OCI-LY3 (cell line): ENCODE measurements around the gene TGM1.

Experiments
- H2AFZ ChIP-seq: fragments of 200-600, 300-600 bp; shearing (Covaris generic); 2 replicates; pipeline ENCODE4 v1.6.0; 2014; ENCODE audit warnings: antibody characterized with exemption, low read depth, low read length
- H3K27ac ChIP-seq: fragments of 200-600, 300-600 bp; sonication (generic); 2 replicates; pipeline ENCODE4 v1.5.1; 2014; ENCODE audit warnings: mild to moderate bottlenecking, low read length, moderate library complexity, mixed read lengths
- H3K27me3 ChIP-seq: fragments of 200-600, 300-600 bp; sonication (generic); 2 replicates; pipeline ENCODE4 v1.6.1; 2014; ENCODE audit warnings: low read depth, low read length, mixed read lengths
- H3K36me3 ChIP-seq: fragments of 200-600, 300-600 bp; sonication (generic); replicated peaks from 2 replicates; pipeline ENCODE3; 2014; ENCODE audit warnings: low read depth, low read length, mixed read lengths
- H3K4me1 ChIP-seq: fragments of 300-600, 200-600 bp; sonication (generic); 2 replicates; pipeline ENCODE4 v1.6.1; 2014; ENCODE audit warnings: low read length, mixed read lengths
- H3K4me2 ChIP-seq: fragments of 200-600, 300-600 bp; sonication (generic); 2 replicates; pipeline ENCODE4 v1.6.1; 2014; ENCODE audit warnings: low read length, mixed read lengths
- H3K4me3 ChIP-seq: fragments of 300-600, 200-600 bp; sonication (generic); 2 replicates; pipeline ENCODE4 v1.5.1; 2014; ENCODE audit warnings: antibody characterized with exemption, mild to moderate bottlenecking, low read length, moderate library complexity
- H3K79me2 ChIP-seq: fragments of 300-600, 200-600 bp; shearing (Covaris generic); 2 replicates; pipeline ENCODE4 v1.6.1; 2014; ENCODE audit warnings: mild to moderate bottlenecking, low read length, mixed read lengths
- H3K9ac ChIP-seq: fragments of 300-600, 200-600 bp; shearing (Covaris generic); 2 replicates; pipeline ENCODE4 v1.6.0; 2014; ENCODE audit warnings: mild to moderate bottlenecking, low read length, moderate library complexity
- H3K9me3 ChIP-seq: fragments of 200-600, 300-600 bp; shearing (Covaris generic); 2 replicates; pipeline ENCODE4 v1.6.1; 2014; ENCODE audit warnings: low read length, mixed read lengths; ENCODE audit not compliant: insufficient read depth
- H4K20me1 ChIP-seq: fragments of 200-600, 300-600 bp; sonication (generic); 2 replicates; pipeline ENCODE4 v1.6.1; 2016; ENCODE audit warnings: low read length, mixed read lengths; ENCODE audit not compliant: insufficient read depth
- CTCF ChIP-seq: fragments of 200-600, 300-600 bp; sonication (generic); IDR thresholded peaks from 2 replicates; pipeline ENCODE4 v1.5.1; 2014; ENCODE audit warnings: antibody characterized with exemption, low read length, low read depth
- EZH2phosphoT487 ChIP-seq: fragments of 200-600 bp; shearing (Covaris generic); IDR thresholded peaks from 2 replicates; pipeline ENCODE4 v1.6.1; 2018; ENCODE audit warnings: antibody characterized with exemption, mixed run types, low read depth

Gene TGM1

GRCh38 chr14:24267516-24267915, 4.5 kb upstream of the TGM1 start:
- TF ChIP-seq CTCF, result no peak
- no peak for TF ChIP-seq EZH2phosphoT487
- no peak overlapping the region for H3K4me3 ChIP-seq
- H3K79me2 ChIP-seq, result no peaks in the 10 kb centered on the region
- no peak overlapping the region for H2AFZ ChIP-seq
- peaks cover 14% of the 10 kb centered on the region for H3K4me1 ChIP-seq
- H3K36me3 ChIP-seq, result peaks cover 2% of the 10 kb centered on the region
- no peak overlapping the region for H3K4me2 ChIP-seq
- no peak overlapping the region for H3K9ac ChIP-seq
- H3K27ac ChIP-seq, result no peak overlapping the region
- no peaks in the 10 kb centered on the region for H3K9me3 ChIP-seq
- no peaks in the 10 kb centered on the region for H3K27me3 ChIP-seq
- no peaks in the 10 kb centered on the region for H4K20me1 ChIP-seq

GRCh38 chr14:24266344-24267244, 3.6 kb upstream of the TGM1 start:
- H3K4me3 ChIP-seq, result no peak overlapping the region
- H3K27me3 ChIP-seq, result no peaks in the 10 kb centered on the region
- H3K9ac ChIP-seq, result no peak overlapping the region
- H3K79me2 ChIP-seq, result no peaks in the 10 kb centered on the region
- no peak overlapping the region for H3K27ac ChIP-seq
- H3K4me2 ChIP-seq, result no peak overlapping the region
- H4K20me1 ChIP-seq, result no peaks in the 10 kb centered on the region
- H3K9me3 ChIP-seq, result no peaks in the 10 kb centered on the region
- H3K4me1 ChIP-seq, result peaks cover 5% of the 10 kb centered on the region
- peaks cover 2% of the 10 kb centered on the region for H3K36me3 ChIP-seq
- TF ChIP-seq EZH2phosphoT487 (no peak), CTCF (no peak)
- H2AFZ ChIP-seq, result no peak overlapping the region

GRCh38 chr14:24264298-24264697, 1.3 kb upstream of the TGM1 start:
- H3K4me2 ChIP-seq, result no peak overlapping the region
- no peak overlapping the region for H3K4me3 ChIP-seq
- TF ChIP-seq CTCF (no peak), EZH2phosphoT487 (no peak)
- no peaks in the 10 kb centered on the region for H3K27me3 ChIP-seq
- H3K9ac ChIP-seq, result no peak overlapping the region
- H3K36me3 ChIP-seq, result peaks cover 2% of the 10 kb centered on the region
- no peaks in the 10 kb centered on the region for H4K20me1 ChIP-seq
- H3K4me1 ChIP-seq, result no peaks in the 10 kb centered on the region
- no peak overlapping the region for H3K27ac ChIP-seq
- no peaks in the 10 kb centered on the region for H3K79me2 ChIP-seq
- H3K9me3 ChIP-seq, result no peaks in the 10 kb centered on the region
- H2AFZ ChIP-seq, result no peak overlapping the region

- TF ChIP-seq CTCF (no peak), EZH2phosphoT487 (no peak)
- no peaks in the 10 kb centered on the region for H3K4me1 ChIP-seq
- H3K9ac ChIP-seq, result no peak overlapping the region
- H3K27ac ChIP-seq, result no peak overlapping the region
- peaks cover 2% of the 10 kb centered on the region for H3K36me3 ChIP-seq
- no peaks in the 10 kb centered on the region for H3K27me3 ChIP-seq
- H3K4me2 ChIP-seq, result no peak overlapping the region
- H2AFZ ChIP-seq, result no peak overlapping the region
- H3K79me2 ChIP-seq, result no peaks in the 10 kb centered on the region
- H4K20me1 ChIP-seq, result no peaks in the 10 kb centered on the region
- no peak overlapping the region for H3K4me3 ChIP-seq
- no peaks in the 10 kb centered on the region for H3K9me3 ChIP-seq
These were observed 871 bp upstream of the TGM1 start for GRCh38 chr14:24263848-24264247.
